ENCODE measurements around the gene GLIPR1L1. TPM values are rescaled to one million over a fixed set of nuclear protein-coding genes. Genes with fewer than 3 reads are reported as not detected.

GLIPR1L1 gene, protein sequence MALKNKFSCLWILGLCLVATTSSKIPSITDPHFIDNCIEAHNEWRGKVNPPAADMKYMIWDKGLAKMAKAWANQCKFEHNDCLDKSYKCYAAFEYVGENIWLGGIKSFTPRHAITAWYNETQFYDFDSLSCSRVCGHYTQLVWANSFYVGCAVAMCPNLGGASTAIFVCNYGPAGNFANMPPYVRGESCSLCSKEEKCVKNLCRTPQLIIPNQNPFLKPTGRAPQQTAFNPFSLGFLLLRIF
- total RNA-seq = not detected in 2 replicates

GRCh38 chr12:75334384-75335030 lies at the start of gene GLIPR1L1:
Gene GLIPR1L1, plus strand, starts transcription at chr12:75334670. Its CDS starts 59 bp downstream, at chr12:75334729.
- no peak within 1 kb of the TSS for H3K27ac Mint-ChIP-seq
- peaks cover 35% of the 10 kb centered on the region for H3K27me3 Mint-ChIP-seq (ENCODE audit: insufficient read depth)
- no peaks in the 10 kb centered on the region for H3K9me3 Mint-ChIP-seq
- intact Hi-C loops (cut with micrococcal nuclease) = loop anchor here (1.0 to 10.0 kb wide), 12 partner anchors 56 to 1220 kb away; partner anchors contain the start of genes BBS10, GLIPR1, GLIPR1L2 and OSBPL8
- peak within 1 kb of the TSS; percentile 70 for H3K4me3 Mint-ChIP-seq
- peaks cover 36% of the 10 kb centered on the region for H3K4me1 Mint-ChIP-seq (ENCODE audit: low read depth)
- peak; percentile 67 for DNase-seq (ENCODE audit: low spot score)
- no peaks in the 10 kb centered on the region for H3K36me3 Mint-ChIP-seq (ENCODE audit: low read depth)

- intact Hi-C loops (cut with micrococcal nuclease) = loop anchor here (5.0 kb wide), 1 partner anchor 597 kb away; no protein-coding TSS in a partner anchor
Observed at GRCh38 chr12:75288860-75289259, 45.6 kb upstream of the GLIPR1L1 start.

GRCh38 chr12:75289753-75290152 lies 44.7 kb upstream of the GLIPR1L1 start:
- intact Hi-C loops (cut with micrococcal nuclease) = loop anchor here (5.0 kb wide), 1 partner anchor 597 kb away; no protein-coding TSS in a partner anchor
- Mint-ChIP-seq H3K27me3 (ENCODE audit: insufficient read depth) (peaks cover 3% of the 10 kb centered on the region), H3K36me3 (ENCODE audit: low read depth) (no peaks in the 10 kb centered on the region), H3K4me1 (ENCODE audit: low read depth) (no peaks in the 10 kb centered on the region), H3K4me3 (no peak overlapping the region), H3K9me3 (no peaks in the 10 kb centered on the region), H3K27ac (no peak overlapping the region)
- DNase-seq (ENCODE audit: low spot score) = no peak

More at GRCh38 chr12:75288860-75289259, 45.6 kb upstream of the GLIPR1L1 start:
- Mint-ChIP-seq H3K27ac (no peak overlapping the region), H3K27me3 (ENCODE audit: insufficient read depth) (peaks cover 3% of the 10 kb centered on the region), H3K36me3 (ENCODE audit: low read depth) (no peaks in the 10 kb centered on the region), H3K4me3 (no peak overlapping the region), H3K4me1 (ENCODE audit: low read depth) (no peaks in the 10 kb centered on the region), H3K9me3 (no peaks in the 10 kb centered on the region)
- no peak for DNase-seq (ENCODE audit: low spot score)

- no peak overlapping the region for H3K27ac Mint-ChIP-seq
- H3K4me1 Mint-ChIP-seq (ENCODE audit: low read depth) = no peaks in the 10 kb centered on the region
- H3K36me3 Mint-ChIP-seq (ENCODE audit: low read depth) = no peaks in the 10 kb centered on the region
- DNase-seq (ENCODE audit: low spot score) = no peak
- intact Hi-C loops (cut with micrococcal nuclease) = no loop called here
- no peak overlapping the region for H3K4me3 Mint-ChIP-seq
- no peaks in the 10 kb centered on the region for H3K9me3 Mint-ChIP-seq
- peaks cover 5% of the 10 kb centered on the region for H3K27me3 Mint-ChIP-seq (ENCODE audit: insufficient read depth)
Observed at GRCh38 chr12:75291014-75291413, 43.5 kb upstream of the GLIPR1L1 start.

DNA sequence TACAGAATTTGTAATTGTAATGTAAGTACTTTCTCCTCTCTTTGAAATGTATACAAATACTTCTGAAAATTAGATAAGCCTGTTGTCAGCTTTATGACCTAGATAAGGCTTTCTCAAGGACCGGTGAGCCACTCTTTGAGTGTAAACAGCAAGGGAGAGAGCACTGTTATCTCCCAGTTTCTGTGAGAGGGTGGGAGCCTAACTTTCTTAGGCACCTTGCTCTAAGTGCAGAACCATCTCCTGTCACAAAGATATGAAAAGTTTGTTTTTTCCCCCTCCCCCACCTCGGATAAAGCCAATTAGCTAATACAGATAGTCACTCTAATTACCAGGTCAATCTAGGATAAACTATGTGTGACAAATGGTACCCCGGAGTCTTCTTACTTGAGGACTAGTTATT lies 40.1 kb upstream of the GLIPR1L1 start:
- Mint-ChIP-seq H3K27me3 (ENCODE audit: insufficient read depth) (peaks cover 2% of the 10 kb centered on the region), H3K4me3 (no peak overlapping the region), H3K4me1 (ENCODE audit: low read depth) (no peaks in the 10 kb centered on the region), H3K9me3 (no peaks in the 10 kb centered on the region), H3K36me3 (ENCODE audit: low read depth) (no peaks in the 10 kb centered on the region), H3K27ac (no peak overlapping the region)
- intact Hi-C loops (cut with micrococcal nuclease) = no loop called here
- DNase-seq (ENCODE audit: low spot score) = no peak

GRCh38 chr12:75294797-75295196 lies 39.7 kb upstream of the GLIPR1L1 start:
- no peaks in the 10 kb centered on the region for H3K9me3 Mint-ChIP-seq
- peaks cover 2% of the 10 kb centered on the region for H3K27me3 Mint-ChIP-seq (ENCODE audit: insufficient read depth)
- intact Hi-C loops (cut with micrococcal nuclease) = no loop called here
- H3K36me3 Mint-ChIP-seq (ENCODE audit: low read depth) = no peaks in the 10 kb centered on the region
- no peak for DNase-seq (ENCODE audit: low spot score)
- no peak overlapping the region for H3K27ac Mint-ChIP-seq
- no peaks in the 10 kb centered on the region for H3K4me1 Mint-ChIP-seq (ENCODE audit: low read depth)
- no peak overlapping the region for H3K4me3 Mint-ChIP-seq

GRCh38 chr12:75302225-75302624 lies 32.2 kb upstream of the GLIPR1L1 start:
- Mint-ChIP-seq H3K9me3 (no peaks in the 10 kb centered on the region), H3K27me3 (ENCODE audit: insufficient read depth) (no peaks in the 10 kb centered on the region), H3K36me3 (ENCODE audit: low read depth) (no peaks in the 10 kb centered on the region), H3K27ac (no peak overlapping the region), H3K4me1 (ENCODE audit: low read depth) (no peaks in the 10 kb centered on the region), H3K4me3 (no peak overlapping the region)
- DNase-seq (ENCODE audit: low spot score) = no peak
- intact Hi-C loops (cut with micrococcal nuclease) = no loop called here

DNA sequence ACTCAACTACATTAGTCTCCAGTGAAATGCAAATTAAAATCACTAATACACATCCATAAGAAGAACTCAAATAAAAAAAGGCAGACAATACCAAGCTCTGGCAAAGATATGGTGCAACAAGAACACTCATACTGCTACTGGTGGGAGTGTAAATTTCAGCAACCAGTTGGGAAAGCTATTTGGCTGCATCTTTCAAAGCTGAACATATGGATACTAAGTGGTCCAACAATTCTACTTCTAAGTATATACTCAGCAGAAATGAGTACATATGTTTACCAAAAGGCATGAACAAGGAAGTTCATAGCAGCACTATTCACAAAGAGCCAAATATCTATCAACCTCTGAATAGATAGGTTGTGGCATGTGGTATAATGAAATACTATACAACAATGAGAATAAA lies 31.7 kb upstream of the GLIPR1L1 start:
- H3K27ac Mint-ChIP-seq = no peak overlapping the region
- no peaks in the 10 kb centered on the region for H3K9me3 Mint-ChIP-seq
- no peak overlapping the region for H3K4me3 Mint-ChIP-seq
- no peaks in the 10 kb centered on the region for H3K4me1 Mint-ChIP-seq (ENCODE audit: low read depth)
- intact Hi-C loops (cut with micrococcal nuclease) = no loop called here
- DNase-seq (ENCODE audit: low spot score) = no peak
- no peaks in the 10 kb centered on the region for H3K27me3 Mint-ChIP-seq (ENCODE audit: insufficient read depth)
- H3K36me3 Mint-ChIP-seq (ENCODE audit: low read depth) = no peaks in the 10 kb centered on the region

DNA sequence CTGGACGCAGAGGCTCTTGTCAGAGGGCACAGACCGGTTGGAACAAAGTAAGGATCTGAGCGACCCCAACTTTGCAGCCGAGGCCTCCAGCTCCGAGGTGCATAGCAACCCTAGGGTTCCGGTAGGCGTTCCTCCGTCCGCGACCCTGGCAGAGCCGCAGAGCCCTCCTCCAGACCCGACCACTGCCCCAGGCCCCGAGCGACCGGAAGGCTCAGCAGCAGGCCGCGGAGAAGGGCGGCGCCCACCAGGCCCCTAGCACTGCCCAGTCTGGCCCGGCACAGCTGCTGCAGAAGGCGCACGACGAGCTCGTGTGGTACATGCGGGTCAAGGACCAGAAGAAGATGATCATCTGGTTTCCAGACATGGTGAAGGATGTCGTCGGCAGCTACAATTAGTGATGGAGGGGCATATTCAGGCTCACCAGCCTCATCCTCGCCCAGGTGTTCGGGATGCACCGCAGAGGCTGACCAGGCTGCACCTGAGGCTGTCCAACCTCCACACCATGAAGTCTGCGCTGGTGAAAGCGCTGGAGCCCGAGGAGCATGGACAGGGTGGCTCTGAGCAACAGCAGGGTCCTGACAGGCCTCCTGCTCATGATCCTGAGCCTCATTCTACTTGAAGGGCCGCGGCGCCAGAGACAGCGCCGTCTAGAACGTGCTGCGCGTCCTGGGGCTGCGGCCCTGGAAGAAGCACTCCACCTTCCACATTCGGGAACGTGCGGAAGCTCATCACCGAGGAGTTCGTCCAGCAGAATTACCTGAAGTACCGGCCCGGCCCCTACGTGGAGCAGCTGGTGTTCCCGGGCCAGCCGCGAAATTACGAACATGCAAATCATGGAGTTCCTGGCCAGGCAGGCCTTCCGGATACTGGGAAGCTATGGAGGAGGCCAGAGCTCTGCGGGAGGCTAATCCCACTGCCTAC lies 28.8 kb upstream of the GLIPR1L1 start:
- no peaks in the 10 kb centered on the region for H3K27me3 Mint-ChIP-seq (ENCODE audit: insufficient read depth)
- no peak overlapping the region for H3K4me3 Mint-ChIP-seq

GRCh38 chr12:75308279-75308678 lies 26.2 kb upstream of the GLIPR1L1 start:
- Mint-ChIP-seq H3K27me3 (ENCODE audit: insufficient read depth) (no peaks in the 10 kb centered on the region), H3K4me3 (no peak overlapping the region), H3K4me1 (ENCODE audit: low read depth) (no peaks in the 10 kb centered on the region), H3K36me3 (ENCODE audit: low read depth) (no peaks in the 10 kb centered on the region), H3K9me3 (no peaks in the 10 kb centered on the region), H3K27ac (no peak overlapping the region)
- DNase-seq (ENCODE audit: low spot score) = no peak
- intact Hi-C loops (cut with micrococcal nuclease) = no loop called here

More for the DNA sequence above, 28.8 kb upstream of the GLIPR1L1 start:
- Mint-ChIP-seq H3K4me1 (ENCODE audit: low read depth) (no peaks in the 10 kb centered on the region), H3K36me3 (ENCODE audit: low read depth) (no peaks in the 10 kb centered on the region), H3K27ac (no peak overlapping the region), H3K9me3 (no peaks in the 10 kb centered on the region)
- no peak for DNase-seq (ENCODE audit: low spot score)
- intact Hi-C loops (cut with micrococcal nuclease) = no loop called here

- no peaks in the 10 kb centered on the region for H3K36me3 Mint-ChIP-seq (ENCODE audit: low read depth)
- no peak overlapping the region for H3K4me3 Mint-ChIP-seq
- H3K9me3 Mint-ChIP-seq = no peaks in the 10 kb centered on the region
- no peaks in the 10 kb centered on the region for H3K4me1 Mint-ChIP-seq (ENCODE audit: low read depth)
- intact Hi-C loops (cut with micrococcal nuclease) = no loop called here
- H3K27ac Mint-ChIP-seq = no peak overlapping the region
- H3K27me3 Mint-ChIP-seq (ENCODE audit: insufficient read depth) = peaks cover 2% of the 10 kb centered on the region
- no peak for DNase-seq (ENCODE audit: low spot score)
Observed at GRCh38 chr12:75311369-75311768, 23.1 kb upstream of the GLIPR1L1 start.

GRCh38 chr12:75315518-75315917 lies 19.0 kb upstream of the GLIPR1L1 start:
- no peak overlapping the region for H3K27ac Mint-ChIP-seq
- no peaks in the 10 kb centered on the region for H3K36me3 Mint-ChIP-seq (ENCODE audit: low read depth)
- intact Hi-C loops (cut with micrococcal nuclease) = no loop called here
- H3K4me1 Mint-ChIP-seq (ENCODE audit: low read depth) = no peaks in the 10 kb centered on the region
- H3K27me3 Mint-ChIP-seq (ENCODE audit: insufficient read depth) = peaks cover 7% of the 10 kb centered on the region
- no peak overlapping the region for H3K4me3 Mint-ChIP-seq
- no peak for DNase-seq (ENCODE audit: low spot score)
- no peaks in the 10 kb centered on the region for H3K9me3 Mint-ChIP-seq

DNA sequence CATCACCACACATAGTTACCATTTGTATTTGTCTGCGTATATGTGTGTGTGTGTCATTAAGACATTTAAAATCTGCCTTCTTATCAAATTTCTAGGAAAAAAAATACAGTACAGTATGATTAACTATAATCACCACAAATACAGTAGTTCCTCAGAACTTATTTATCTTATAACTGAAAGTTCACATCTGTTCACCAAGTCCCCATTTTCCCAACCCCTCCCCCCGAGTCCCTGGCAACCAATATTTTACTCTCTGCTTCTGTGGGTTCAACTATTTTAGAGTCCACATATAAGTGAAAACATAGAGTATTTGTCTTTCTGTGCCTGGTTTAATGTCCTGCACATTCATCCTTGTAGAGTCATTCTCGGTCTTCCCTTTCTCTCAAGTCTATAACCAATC lies 16.7 kb upstream of the GLIPR1L1 start:
- Mint-ChIP-seq H3K9me3 (no peaks in the 10 kb centered on the region), H3K4me1 (ENCODE audit: low read depth) (no peaks in the 10 kb centered on the region), H3K4me3 (no peak overlapping the region), H3K27ac (no peak overlapping the region), H3K27me3 (ENCODE audit: insufficient read depth) (peaks cover 12% of the 10 kb centered on the region), H3K36me3 (ENCODE audit: low read depth) (no peaks in the 10 kb centered on the region)
- DNase-seq (ENCODE audit: low spot score) = no peak
- intact Hi-C loops (cut with micrococcal nuclease) = no loop called here

Data from activated T-helper 1 cell treated with anti-CD3 and anti-CD28 coated beads, Interleukin-12 subunit alpha, Interleukin-12 subunit beta, Interleukin-2, Interleukin-4 antibody, amounts not matched to agents 30 ng/mL and 10 ng/mL and 1 ng/mL, durations not matched to agents 14 hours and 24 hours and 36 hours (primary cell).